GM13977 (cell line): ENCODE data around the gene TMPRSS3.

Experiments
- DNase-seq: peaks from one replicate; pipeline ENCODE4 v3.0.0; 2012; ENCODE audit warnings: low spot score
- in situ Hi-C: fragments of 300-500 bp; cut with MboI; formaldehyde crosslinking; loops from one replicate; pipeline ENCODE4 v1.12.0; 2022; ENCODE audit warnings: low sequenced_read_pairs, low pct_unique_long_range_greater_than_20kb, mixed read lengths, inconsistent platforms; ENCODE audit not compliant: unreplicated experiment
- TF ChIP-seq, protein P1 (sequence below): IDR thresholded peaks from 2 replicates; pipeline ENCODE4 v1.5.1; 2012; ENCODE audit warnings: mild to moderate bottlenecking, control low read depth; ENCODE audit not compliant: insufficient read depth; ENCODE audit errors: extremely low read depth, missing control alignments

TMPRSS3 gene

DNA sequence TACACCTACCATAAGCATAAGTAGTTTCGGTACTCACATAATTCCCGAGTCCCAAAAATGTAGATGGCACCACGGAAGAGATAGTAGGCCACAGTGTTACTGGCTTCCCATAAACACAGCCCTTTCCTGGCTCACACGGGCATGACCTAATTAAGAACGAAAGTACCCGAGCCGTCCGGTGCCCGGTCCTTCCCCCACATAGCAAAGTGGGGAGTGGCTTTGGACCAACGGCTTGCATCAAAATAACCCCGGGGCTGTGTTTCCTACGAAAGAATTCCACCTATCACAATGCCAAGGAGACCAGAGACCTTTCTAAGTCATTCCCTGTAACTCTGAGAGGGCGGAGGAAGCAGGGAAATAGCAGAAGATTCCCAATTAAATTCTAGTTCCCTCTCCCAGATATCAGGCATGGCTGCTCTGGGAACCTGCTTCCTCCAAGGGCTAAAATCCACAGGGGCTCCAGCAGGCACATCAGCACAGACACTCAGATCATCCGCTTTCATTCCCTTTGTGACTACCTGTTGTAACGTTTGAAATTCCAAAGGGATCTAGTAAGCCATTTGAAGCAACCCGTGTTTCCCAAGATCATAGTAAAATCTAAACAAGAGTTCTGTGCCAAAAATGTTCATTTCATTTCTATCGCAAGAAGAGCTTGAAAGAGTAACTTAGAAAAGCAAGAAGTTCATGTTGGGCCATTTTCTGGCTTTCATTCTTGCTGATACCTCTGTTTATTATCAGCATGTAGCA is at the start of gene TMPRSS3:
Gene TMPRSS3, minus strand, starts transcription at position 148 of the 747 bp plus-strand sequence. CDS start 635 bp downstream, outside the sequence.
- TF ChIP-seq, protein P1, sequence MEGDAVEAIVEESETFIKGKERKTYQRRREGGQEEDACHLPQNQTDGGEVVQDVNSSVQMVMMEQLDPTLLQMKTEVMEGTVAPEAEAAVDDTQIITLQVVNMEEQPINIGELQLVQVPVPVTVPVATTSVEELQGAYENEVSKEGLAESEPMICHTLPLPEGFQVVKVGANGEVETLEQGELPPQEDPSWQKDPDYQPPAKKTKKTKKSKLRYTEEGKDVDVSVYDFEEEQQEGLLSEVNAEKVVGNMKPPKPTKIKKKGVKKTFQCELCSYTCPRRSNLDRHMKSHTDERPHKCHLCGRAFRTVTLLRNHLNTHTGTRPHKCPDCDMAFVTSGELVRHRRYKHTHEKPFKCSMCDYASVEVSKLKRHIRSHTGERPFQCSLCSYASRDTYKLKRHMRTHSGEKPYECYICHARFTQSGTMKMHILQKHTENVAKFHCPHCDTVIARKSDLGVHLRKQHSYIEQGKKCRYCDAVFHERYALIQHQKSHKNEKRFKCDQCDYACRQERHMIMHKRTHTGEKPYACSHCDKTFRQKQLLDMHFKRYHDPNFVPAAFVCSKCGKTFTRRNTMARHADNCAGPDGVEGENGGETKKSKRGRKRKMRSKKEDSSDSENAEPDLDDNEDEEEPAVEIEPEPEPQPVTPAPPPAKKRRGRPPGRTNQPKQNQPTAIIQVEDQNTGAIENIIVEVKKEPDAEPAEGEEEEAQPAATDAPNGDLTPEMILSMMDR: no peak
- no peak for DNase-seq
- in situ Hi-C loops: loop anchor here (10.0 kb wide), 1 partner anchor 49 kb away; no protein-coding TSS in a partner anchor

DNA sequence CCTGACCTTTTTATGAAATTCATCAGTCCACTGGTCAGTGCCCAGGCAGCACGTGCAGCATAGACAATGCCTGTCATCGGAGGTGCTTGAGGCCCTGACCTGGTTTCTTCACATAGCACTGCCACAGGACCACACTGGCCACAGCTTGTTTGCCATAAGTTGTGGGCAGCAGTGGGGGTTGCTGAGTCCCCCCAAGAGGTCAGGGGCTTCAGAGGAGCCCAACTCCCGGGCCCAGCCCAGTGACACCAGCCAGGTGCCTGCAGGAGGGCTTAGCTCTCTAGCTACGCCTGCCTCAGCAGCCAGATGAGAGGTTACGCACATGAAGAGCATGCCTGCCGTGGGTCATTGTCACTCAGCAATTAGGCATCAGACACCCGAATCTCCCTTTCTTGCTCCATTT is 49.5 kb upstream of the TMPRSS3 start:
- in situ Hi-C loops: loop anchor here (10.0 kb wide), 3 partner anchors 51 to 291 kb away; partner anchors contain the start of genes TFF3 and TMPRSS3
- TF ChIP-seq, protein P1: no peak
- DNase-seq: no peak

DNA sequence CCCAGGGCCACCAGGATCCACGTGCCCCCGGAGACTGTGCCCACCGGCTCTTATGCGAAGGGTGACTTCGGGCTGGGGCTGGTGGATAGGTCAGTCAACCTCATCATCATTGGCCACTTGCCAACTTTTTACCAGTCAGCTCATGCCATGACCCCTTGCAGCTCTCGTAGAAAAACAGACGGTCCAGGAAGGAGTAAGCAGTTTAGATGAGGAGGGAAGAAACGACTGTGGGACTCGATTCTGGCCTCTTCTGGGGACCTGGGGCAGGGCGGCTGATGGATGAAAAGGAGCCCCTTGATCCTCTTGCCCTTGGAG is 48.9 kb upstream of the TMPRSS3 start:
- in situ Hi-C loops: loop anchor here (10.0 kb wide), 3 partner anchors 50 to 290 kb away; partner anchors contain the start of genes TFF3 and TMPRSS3
- TF ChIP-seq, protein P1: no peak

DNA sequence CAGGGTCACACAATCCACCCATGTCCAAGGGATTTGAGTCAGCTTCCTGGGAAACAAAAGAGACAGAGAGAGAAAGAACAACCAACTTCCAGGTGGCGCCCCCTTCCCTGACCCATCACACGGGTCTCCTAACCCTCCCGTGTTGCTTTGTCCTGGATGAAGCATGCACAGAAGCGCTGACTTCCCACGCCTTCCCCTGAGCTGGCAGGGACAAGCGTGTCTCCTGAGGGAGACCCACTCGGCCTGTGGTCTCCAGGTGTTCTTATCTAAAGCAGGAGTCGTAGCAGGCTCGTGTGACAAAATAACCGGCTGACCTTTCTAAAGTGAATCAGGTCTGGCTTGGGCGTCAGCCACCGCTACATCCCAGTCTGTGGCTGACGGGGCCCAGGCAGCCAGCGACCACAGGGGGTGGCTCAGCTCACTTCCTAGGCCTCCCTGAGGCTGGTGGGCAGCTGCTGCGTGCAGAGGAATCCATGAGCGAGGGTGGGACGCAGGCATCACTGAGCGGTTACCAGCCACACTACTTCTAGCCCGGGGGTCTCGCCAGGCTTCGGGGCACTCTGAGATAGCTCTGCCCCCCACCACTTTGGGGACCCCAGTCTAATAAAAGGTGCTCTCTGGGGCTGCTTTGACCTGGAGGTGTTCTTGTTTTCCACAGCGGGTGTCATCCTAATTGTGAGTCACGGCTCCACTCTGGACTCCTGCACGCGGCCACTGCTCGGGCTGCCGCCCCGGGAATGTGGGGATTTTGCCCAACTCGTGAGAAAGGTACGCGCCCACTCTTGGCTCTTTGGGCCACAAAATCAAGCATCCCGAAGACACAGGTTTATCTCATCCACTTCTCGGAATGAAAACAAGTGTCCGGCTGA is 48.3 kb upstream of the TMPRSS3 start:
- TF ChIP-seq, protein P1: no peak
- in situ Hi-C loops: loop anchor here (10.0 kb wide), 3 partner anchors 49 to 289 kb away; partner anchors contain the start of genes TFF3 and TMPRSS3
- no peak for DNase-seq

More for the DNA sequence above, 48.9 kb upstream of the TMPRSS3 start:
- DNase-seq: no peak

DNA sequence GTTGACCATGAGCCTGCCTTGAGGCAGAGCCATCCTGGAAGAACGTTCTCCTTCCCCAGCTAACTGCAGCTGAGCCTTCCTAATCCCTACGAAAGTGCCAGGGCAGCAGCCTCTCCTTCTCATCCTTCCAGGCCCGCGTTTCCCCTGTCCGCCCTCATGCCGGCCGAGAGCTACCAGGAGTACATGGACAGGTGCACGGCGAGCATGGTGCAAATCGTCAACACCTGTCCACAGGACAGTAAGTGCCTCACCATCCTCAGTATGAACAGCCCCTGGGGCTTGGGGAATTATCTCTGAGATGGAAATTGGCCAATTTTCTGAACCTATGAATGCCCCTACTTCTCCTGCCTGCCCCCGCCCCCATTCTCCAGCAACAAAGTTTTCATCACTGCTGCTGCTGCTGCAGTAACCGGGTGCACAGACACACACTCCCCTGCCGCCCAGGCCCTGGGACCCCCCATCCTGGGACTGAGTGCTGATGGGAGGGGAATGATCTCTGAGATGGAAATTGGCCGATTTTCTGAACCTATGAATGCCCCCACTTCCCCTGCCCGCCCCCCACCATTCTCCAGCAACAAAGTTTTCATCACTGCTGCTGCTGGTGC is 47.4 kb upstream of the TMPRSS3 start:
- in situ Hi-C loops: loop anchor here (10.0 kb wide), 3 partner anchors 48 to 288 kb away; partner anchors contain the start of genes TFF3 and TMPRSS3
- TF ChIP-seq, protein P1: no peak
- DNase-seq: no peak

DNA sequence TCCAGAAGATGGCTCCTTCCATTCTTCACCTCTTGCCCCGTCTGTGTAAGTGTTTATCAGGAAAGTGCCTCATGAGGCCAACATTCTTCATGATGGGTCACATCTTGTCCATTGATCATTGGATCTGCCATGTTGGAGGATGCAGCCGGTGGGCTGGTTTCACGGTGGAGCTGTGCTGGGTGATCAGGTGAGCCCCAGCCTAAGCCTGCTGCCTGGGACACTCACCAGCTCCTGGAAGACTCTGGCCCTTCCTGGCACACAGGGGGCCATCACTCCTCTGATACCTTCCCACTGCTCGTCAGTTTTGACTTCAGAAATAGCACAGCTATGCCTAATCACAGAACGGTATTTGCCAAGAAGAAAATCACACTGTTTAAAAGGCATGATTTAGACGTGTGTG is 46.1 kb upstream of the TMPRSS3 start:
- in situ Hi-C loops: loop anchor here (10.0 kb wide), 3 partner anchors 47 to 287 kb away; partner anchors contain the start of genes TFF3 and TMPRSS3
- TF ChIP-seq, protein P1: no peak
- no peak for DNase-seq
